Mesenchymal stem cell (in vitro differentiated cells and primary cell): ENCODE data around the gene UBE2E1.

Experiments used
- DNase-seq: peaks from one replicate; pipeline ENCODE4 v3.0.0-alpha.2; 2013
- H2AFZ ChIP-seq: one replicate; pipeline ENCODE4 v1.6.1; 2013; ENCODE audit warnings: low read depth, mild to moderate bottlenecking, control low read depth, inconsistent platforms, low read length, moderate library complexity
- H2AK5ac ChIP-seq: 2 replicates; pipeline ENCODE4 v1.6.1; 2013; ENCODE audit warnings: low read length, moderate library complexity, mild to moderate bottlenecking, inconsistent platforms; ENCODE audit not compliant: severe bottlenecking
- H2BK120ac ChIP-seq: one replicate; pipeline ENCODE4 v1.6.1; 2013; ENCODE audit warnings: low read depth, mild to moderate bottlenecking, inconsistent platforms, low read length, moderate library complexity
- H2BK12ac ChIP-seq, 2 experiments: one replicate each; pipeline ENCODE4 v1.6.1; 2013; ENCODE audit warnings: inconsistent platforms in 2 of 2, low read length in 2 of 2, mild to moderate bottlenecking in 2 of 2, moderate library complexity in 2 of 2, control low read depth in 1 of 2
- H2BK15ac ChIP-seq: one replicate; pipeline ENCODE4 v1.6.1; 2013; ENCODE audit warnings: mild to moderate bottlenecking, low read depth, inconsistent platforms; ENCODE audit not compliant: poor library complexity, severe bottlenecking
- H2BK5ac ChIP-seq: 2 replicates; pipeline ENCODE4 v1.6.1; 2013; ENCODE audit warnings: low read depth, mild to moderate bottlenecking, low read length, control low read depth, inconsistent platforms; ENCODE audit not compliant: poor library complexity, severe bottlenecking
- H3K14ac ChIP-seq, 2 experiments: one replicate each; pipeline ENCODE4 v1.6.1; 2013; ENCODE audit warnings: inconsistent platforms in 2 of 2, low read length in 2 of 2, control low read depth in 1 of 2, mild to moderate bottlenecking in 1 of 2, moderate library complexity in 1 of 2
- H3K18ac ChIP-seq, 2 experiments: one replicate each; pipeline ENCODE4 v1.6.1; 2013; ENCODE audit warnings: inconsistent platforms in 2 of 2, low read length in 2 of 2, control low read depth in 1 of 2, low read depth in 1 of 2, mild to moderate bottlenecking in 1 of 2
- H3K23ac ChIP-seq, 2 experiments: one replicate each; pipeline ENCODE4 v1.6.1; 2013; ENCODE audit warnings: inconsistent platforms in 2 of 2, low read length in 2 of 2, mild to moderate bottlenecking in 2 of 2, moderate library complexity in 2 of 2, control low read depth in 1 of 2
- H3K27ac ChIP-seq: 2 replicates; pipeline ENCODE4 v1.5.1; 2013; ENCODE audit warnings: mild to moderate bottlenecking, moderate library complexity, low read length, control low read depth, inconsistent platforms; ENCODE audit not compliant: poor library complexity, severe bottlenecking
- H3K27me3 ChIP-seq, 2 experiments: 2 replicates each; pipeline versions ENCODE4 v1.6.1 to v1.7.0; 2013; ENCODE audit warnings: low read length in 2 of 2, mild to moderate bottlenecking in 2 of 2, moderate library complexity in 2 of 2, control low read depth in 1 of 2, inconsistent platforms in 1 of 2; ENCODE audit not compliant: control insufficient read depth in 1 of 2, insufficient read depth in 1 of 2
- H3K36me3 ChIP-seq, 2 experiments: 2 replicates each; pipeline versions ENCODE4 v1.6.1 to v1.7.0; 2013; ENCODE audit warnings: low read length in 2 of 2, control low read depth in 1 of 2, inconsistent platforms in 1 of 2, low read depth in 1 of 2, mild to moderate bottlenecking in 1 of 2; ENCODE audit not compliant: insufficient read depth in 2 of 2, control insufficient read depth in 1 of 2
- H3K4ac ChIP-seq, 2 experiments: one replicate each; pipeline ENCODE4 v1.6.1; 2013; ENCODE audit warnings: inconsistent platforms in 2 of 2, low read length in 2 of 2, mild to moderate bottlenecking in 2 of 2, moderate library complexity in 2 of 2, control low read depth in 1 of 2, low read depth in 1 of 2
- H3K4me1 ChIP-seq: 2 replicates; pipeline ENCODE4 v1.6.1; 2013; ENCODE audit warnings: low read depth, low read length, control low read depth; ENCODE audit not compliant: control insufficient read depth, insufficient read depth
- H3K4me2 ChIP-seq: 2 replicates; pipeline ENCODE4 v1.6.1; 2013; ENCODE audit warnings: low read length, mild to moderate bottlenecking, inconsistent platforms; ENCODE audit not compliant: poor library complexity, severe bottlenecking
- H3K4me3 ChIP-seq, 2 experiments: 2 replicates each; pipeline versions ENCODE4 v1.5.1 to v1.7.0; 2013; ENCODE audit warnings: low read length in 2 of 2, mild to moderate bottlenecking in 2 of 2, control low read depth in 1 of 2, low read depth in 1 of 2; ENCODE audit not compliant: insufficient read depth in 1 of 2
- H3K79me1 ChIP-seq: replicated peaks from 2 replicates; pipeline ENCODE4 v1.6.1; 2013; ENCODE audit warnings: mild to moderate bottlenecking, control low read depth, low read length, inconsistent platforms; ENCODE audit not compliant: poor library complexity, severe bottlenecking
- H3K9ac ChIP-seq: 2 replicates; pipeline ENCODE4 v1.7.0; 2013; ENCODE audit warnings: mild to moderate bottlenecking, low read length, moderate library complexity
- H3K9me3 ChIP-seq: 2 replicates; pipeline ENCODE4 v1.7.0; 2013; ENCODE audit warnings: mild to moderate bottlenecking, low read length; ENCODE audit not compliant: control insufficient read depth
- H4K8ac ChIP-seq: one replicate; pipeline ENCODE4 v1.6.1; 2013; ENCODE audit warnings: inconsistent platforms, mild to moderate bottlenecking, low read length, moderate library complexity
- H4K91ac ChIP-seq: one replicate; pipeline ENCODE4 v1.6.1; 2013; ENCODE audit warnings: mild to moderate bottlenecking, low read length, inconsistent platforms
- WGBS: methylation state at CpG from one replicate; pipeline ENCODE4 v1.1.7; 2013; ENCODE audit warnings: mixed read lengths; 5-methylcytosine and 5-hydroxymethylcytosine counted together

Gene UBE2E1

DNA sequence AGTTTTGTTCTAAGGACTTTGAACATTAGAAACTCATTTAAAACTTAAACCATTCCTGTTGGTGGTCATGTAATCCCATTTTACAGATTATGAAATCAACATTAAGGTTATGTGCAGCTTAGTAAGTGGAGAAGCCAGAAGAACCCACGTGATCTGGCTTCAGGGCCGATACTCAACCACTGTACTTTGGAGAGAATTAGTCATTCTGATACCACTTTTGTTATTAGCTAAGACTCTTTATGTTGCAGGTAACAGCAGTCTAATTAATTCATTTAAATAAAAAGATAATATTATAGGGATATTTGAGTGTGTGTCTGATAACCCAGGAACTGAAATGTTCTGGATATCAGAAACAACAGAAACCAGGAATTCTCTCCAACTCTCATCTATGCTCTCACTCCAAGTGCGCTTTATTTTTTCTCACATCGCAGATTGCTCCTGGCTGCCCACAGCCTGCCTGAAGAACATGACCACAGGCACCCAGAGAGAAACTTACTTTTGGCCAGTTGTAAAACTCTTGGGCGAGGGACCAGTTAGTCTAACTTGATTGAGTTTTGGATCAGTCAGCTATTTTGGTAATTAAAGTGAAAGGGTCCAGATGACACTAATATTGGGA, 25.2 kb downstream of the UBE2E1 start:
- Histone ChIP-seq H3K9ac (no peak overlapping the region), H3K23ac (no peak overlapping the region), H2BK15ac (no peak overlapping the region), H3K4me1 (peaks cover 3% of the 10 kb centered on the region), H3K27ac (no peak overlapping the region), H3K14ac (no peak overlapping the region), H2BK120ac (no peak overlapping the region), H4K8ac (no peak overlapping the region), H2BK5ac (no peak overlapping the region), H2BK12ac (no peak overlapping the region), H3K27me3 (no peaks in the 10 kb centered on the region), H3K4me3 (no peak overlapping the region), H4K91ac (no peak overlapping the region), H3K36me3 (no peaks in the 10 kb centered on the region), H2AFZ (no peak overlapping the region), H2AK5ac (no peak overlapping the region), H3K4ac (no peak overlapping the region), H3K18ac (no peak overlapping the region), H3K4me2 (no peak overlapping the region), H3K79me1 (peaks cover 15% of the 10 kb centered on the region), H3K9me3 (no peaks in the 10 kb centered on the region)
- no peak for DNase-seq
- 99% methylated on average over 3 of the region's 5 CpGs for WGBS

GRCh38 chr3:23831517-23832394, 26.0 kb downstream of the UBE2E1 start:
- Histone ChIP-seq H3K4ac (no peak overlapping the region), H3K4me1 (no peaks in the 10 kb centered on the region), H2BK5ac (no peak overlapping the region), H3K4me3 (no peak overlapping the region), H3K36me3 (no peaks in the 10 kb centered on the region), H3K9me3 (no peaks in the 10 kb centered on the region), H3K79me1 (peaks cover 13% of the 10 kb centered on the region), H4K91ac (no peak overlapping the region), H4K8ac (no peak overlapping the region), H2AFZ (no peak overlapping the region), H2BK15ac (no peak overlapping the region), H3K27ac (no peak overlapping the region), H3K9ac (no peak overlapping the region), H2BK12ac (no peak overlapping the region), H3K27me3 (no peaks in the 10 kb centered on the region), H2BK120ac (no peak overlapping the region), H3K18ac (no peak overlapping the region), H3K4me2 (no peak overlapping the region), H3K14ac (no peak overlapping the region), H2AK5ac (no peak overlapping the region), H3K23ac (no peak overlapping the region)
- WGBS: 94% methylated on average over 6 of the region's 9 CpGs
- DNase-seq: no peak

DNA sequence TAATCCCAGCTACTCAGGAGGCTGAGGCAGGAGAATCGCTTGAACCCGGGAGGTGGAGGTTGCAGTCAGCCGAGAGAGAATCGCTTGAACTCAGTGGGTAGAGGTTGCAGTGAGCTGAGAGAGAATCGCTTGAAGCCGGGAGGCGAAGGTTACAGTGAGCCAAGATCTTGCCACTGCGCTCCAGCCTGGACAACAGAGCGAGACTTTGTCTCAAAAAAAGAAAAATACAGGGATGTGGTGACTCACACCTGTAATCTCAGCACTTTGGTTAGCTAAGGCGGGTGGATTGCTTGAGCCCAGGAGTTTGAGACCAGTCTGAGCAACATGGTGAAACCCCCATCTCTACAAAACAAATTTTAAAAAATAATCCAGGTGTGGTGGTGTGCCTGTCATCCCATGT, 26.8 kb downstream of the UBE2E1 start:
- H3K4me1 ChIP-seq: no peaks in the 10 kb centered on the region
- no peak overlapping the region for H3K27ac ChIP-seq
- H4K91ac ChIP-seq: no peak overlapping the region
- no peak overlapping the region for H4K8ac ChIP-seq
- no peaks in the 10 kb centered on the region for H3K9me3 ChIP-seq
- no peak overlapping the region for H2BK12ac ChIP-seq
- no peaks in the 10 kb centered on the region for H3K27me3 ChIP-seq
- H2BK5ac ChIP-seq: no peak overlapping the region
- H3K23ac ChIP-seq: no peak overlapping the region
- H2BK120ac ChIP-seq: no peak overlapping the region
- H3K9ac ChIP-seq: no peak overlapping the region
- H3K79me1 ChIP-seq: peaks cover 13% of the 10 kb centered on the region
- no peak overlapping the region for H3K18ac ChIP-seq
- no peak for DNase-seq
- H3K4me2 ChIP-seq: no peak overlapping the region
- H3K36me3 ChIP-seq: no peaks in the 10 kb centered on the region
- H2AK5ac ChIP-seq: no peak overlapping the region
- no peak overlapping the region for H2AFZ ChIP-seq
- H3K4ac ChIP-seq: no peak overlapping the region
- no peak overlapping the region for H3K4me3 ChIP-seq
- H3K14ac ChIP-seq: no peak overlapping the region
- H2BK15ac ChIP-seq: no peak overlapping the region
- 98% methylated on average over 9 of the region's 10 CpGs for WGBS

DNA sequence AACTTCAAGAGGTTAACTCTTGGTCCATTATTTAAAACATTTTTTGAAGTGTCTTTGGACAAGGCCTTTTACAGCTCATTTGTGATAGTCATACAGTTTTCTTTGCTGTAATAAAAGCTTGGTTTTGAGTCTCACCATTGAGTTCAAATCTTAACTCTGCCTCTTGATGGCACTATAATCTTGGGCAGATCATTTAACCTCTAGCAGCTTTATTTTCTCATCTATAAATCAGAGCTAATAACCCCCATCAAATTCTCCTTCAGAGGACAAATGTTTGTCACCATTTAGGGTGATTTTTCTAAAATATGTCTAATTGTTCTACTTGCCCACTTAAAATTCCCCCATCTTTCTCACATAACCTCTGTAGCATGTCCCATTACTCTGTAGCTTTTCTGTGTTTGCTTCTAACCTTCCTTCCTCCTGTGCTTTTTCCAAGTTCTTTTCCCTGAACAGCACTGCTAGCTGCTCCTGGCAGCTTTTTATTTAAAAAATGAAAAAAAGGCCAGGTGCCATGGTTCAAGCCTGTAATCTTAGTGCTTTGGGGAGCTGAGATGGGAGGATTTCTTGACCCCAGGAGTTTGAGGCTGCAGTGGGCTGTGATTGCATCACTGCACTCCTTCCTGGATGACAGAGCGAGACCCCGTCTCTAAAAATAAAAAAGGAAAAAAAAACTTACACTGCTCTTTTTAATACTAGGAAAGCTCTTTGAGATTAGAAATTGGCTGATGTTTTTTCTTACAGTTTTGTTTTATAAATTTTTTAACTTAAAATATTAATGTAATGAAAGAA, 28.5 kb downstream of the UBE2E1 start:
- no peaks in the 10 kb centered on the region for H3K27me3 ChIP-seq
- no peak overlapping the region for H2AFZ ChIP-seq

More for the DNA sequence above, 28.5 kb downstream of the UBE2E1 start:
- no peak overlapping the region for H2BK15ac ChIP-seq
- no peak overlapping the region for H2BK12ac ChIP-seq
- H3K27ac ChIP-seq: no peak overlapping the region
- H3K4ac ChIP-seq: no peak overlapping the region
- no peaks in the 10 kb centered on the region for H3K9me3 ChIP-seq
- no peak overlapping the region for H3K9ac ChIP-seq
- H3K18ac ChIP-seq: no peak overlapping the region
- H3K4me3 ChIP-seq: no peak overlapping the region
- peaks cover 16% of the 10 kb centered on the region for H3K79me1 ChIP-seq
- H3K36me3 ChIP-seq: no peaks in the 10 kb centered on the region
- no peak overlapping the region for H3K23ac ChIP-seq
- no peak overlapping the region for H3K4me2 ChIP-seq
- no peak overlapping the region for H2BK5ac ChIP-seq
- no peak overlapping the region for H2AK5ac ChIP-seq
- WGBS: no CpG with 5 or more reads among the region's 2 CpGs
- DNase-seq: no peak
- H4K8ac ChIP-seq: no peak overlapping the region
- no peak overlapping the region for H2BK120ac ChIP-seq
- H4K91ac ChIP-seq: no peak overlapping the region
- H3K4me1 ChIP-seq: no peaks in the 10 kb centered on the region
- no peak overlapping the region for H3K14ac ChIP-seq
